HCT116 (cell line): ENCODE measurements around the gene TENM4. TPM values are rescaled to one million over a fixed set of nuclear protein-coding genes. Genes with fewer than 3 reads are reported as not detected.

Experiments
- microRNA counts: library from miRNA; unstranded; fragments of <30 nt; microRNA quantifications from one replicate; lab custom pipeline; 2015
- microRNA-seq: library from miRNA; unstranded; fragments of <30 nt; microRNA quantifications from one replicate; pipeline ENCODE4, GENCODE V29; 2016; ENCODE audit warnings: borderline number of aligned reads
- total RNA-seq: library from RNA; stranded (reverse); gene quantifications from one replicate; pipeline ENCODE4 v1.2.1, GENCODE V29; 2021; ENCODE audit not compliant: unreplicated experiment

The TENM4 gene
- total RNA-seq, 1 experiment from 2014 or later: 0.05 TPM

MicroRNAs encoded within 50 kb of the gene (microRNA counts, 767-probe panel; counts per million panel counts)
- not detected for microRNA hsa-miR-708-5p (lab: Ali Mortazavi, UCI)

Small RNAs within 50 kb of the gene (microRNA-seq; reads per million reads assigned to microRNA genes)
- gene MIR5579: not detected
- 1.6 reads per million for gene MIR708
